ENCODE measurements around the gene HOGA1. TPM values are rescaled to one million over a fixed set of nuclear protein-coding genes. Genes with fewer than 3 reads are reported as not detected.

The HOGA1 gene
- total and polyA plus RNA-seq, 4 donors, result 21.7 to 31.4 (median 22.8) TPM

GRCh38 chr10:97567891-97568290 is 16.3 kb upstream of the HOGA1 start:
- WGBS, result 95% methylated on average over 15 of the region's 15 CpGs
- no peak for TF ChIP-seq SP1 (IDR thresholded peaks at IDR 0.05)
- no peak for TF ChIP-seq RXRA (IDR thresholded peaks at IDR 0.05)
- no peak for TF ChIP-seq YY1 (IDR thresholded peaks at IDR 0.05)
- TF ChIP-seq TAF1 (conservative IDR thresholded peaks at IDR 0.05), result no peak
- TF ChIP-seq EGR1 (IDR thresholded peaks at IDR 0.05; ENCODE audit: low read depth in 2 of 2), result no peak
- TF ChIP-seq ZBTB33 (IDR thresholded peaks at IDR 0.05), result no peak
- TF ChIP-seq NR2F2 (IDR thresholded peaks at IDR 0.05), result no peak
- no peak for TF ChIP-seq GABPA (IDR thresholded peaks at IDR 0.05 in 1 of 2, conservative IDR thresholded peaks at IDR 0.05 in 1 of 2)
- TF ChIP-seq CTCF (IDR thresholded peaks at IDR 0.05; ENCODE audit: low read depth, low read length, missing input control), result no peak
- TF ChIP-seq FOXA2 (IDR thresholded peaks at IDR 0.05), result no peak
- no peak for TF ChIP-seq REST (IDR thresholded peaks at IDR 0.05)
- TF ChIP-seq RAD21 (IDR thresholded peaks at IDR 0.05), result no peak
- TF ChIP-seq HNF4A (conservative IDR thresholded peaks at IDR 0.05), result no peak
- TF ChIP-seq MAX (IDR thresholded peaks at IDR 0.05), result no peak
- TF ChIP-seq HNF4G (IDR thresholded peaks at IDR 0.05), result no peak
- TF ChIP-seq JUND (IDR thresholded peaks at IDR 0.05), result no peak
- no peak for TF ChIP-seq FOXA1 (IDR thresholded peaks at IDR 0.05)
- TF ChIP-seq ATF3 (IDR thresholded peaks at IDR 0.05), result no peak

More at GRCh38 chr10:97567891-97568290, 16.3 kb upstream of the HOGA1 start:
- H3K4me3 ChIP-seq (ENCODE audit: low read depth in 1 of 3, low read length in 3 of 3), result no peak overlapping the region
- H3K9ac ChIP-seq (ENCODE audit: low read depth in 1 of 2, low read length in 2 of 2), result no peak overlapping the region
- peaks cover 0 to 11% (median 5%) of the 10 kb centered on the region in 4 donors for H3K36me3 ChIP-seq (ENCODE audit: control insufficient read depth in 4 of 4, insufficient read depth in 3 of 4, low read depth in 1 of 4, low read length in 3 of 4)
- H3K27me3 ChIP-seq (ENCODE audit: control insufficient read depth in 4 of 4, insufficient read depth in 4 of 4, low read length in 3 of 4), result no peaks in the 10 kb centered on the region
- H3K9me3 ChIP-seq (ENCODE audit: control insufficient read depth in 4 of 4, low read length in 3 of 4), result no peaks in the 10 kb centered on the region
- DNase-seq (ENCODE audit: low spot score), result no peak
- peaks cover 3 to 9% (median 6%) of the 10 kb centered on the region in 4 donors for H3K4me1 ChIP-seq (ENCODE audit: control insufficient read depth in 4 of 4, insufficient read depth in 4 of 4, low read length in 3 of 4)
- no peak overlapping the region for H3K27ac ChIP-seq (ENCODE audit: low read depth in 1 of 2, low read length in 2 of 2)

Data from liver (tissue), 9 donors.